Lung (tissue), 12 donors: ENCODE results near the gene NEAT1. TPM values are rescaled to one million over a fixed set of nuclear protein-coding genes. Genes with fewer than 3 reads are reported as not detected.

Experiments
- ATAC-seq: fragments of 200-7000 bp; cut with Tn5 transposase; one replicate; pipeline ENCODE4 v1.9.1; 2020; ENCODE audit warnings: moderate number of reproducible peaks; ENCODE audit not compliant: insufficient read depth, low FRiP score
- DNase-seq, 3 donors: peaks; one replicate each; pipeline ENCODE4 v3.0.0-alpha.2; 2013 to 2017
- H3K27ac ChIP-seq, 2 donors: one replicate each; pipeline ENCODE4 v1.5.1; 2013; ENCODE audit warnings: mild to moderate bottlenecking in 2 of 2, moderate library complexity in 2 of 2, control low read depth in 1 of 2, inconsistent platforms in 1 of 2, low read depth in 1 of 2, low read length in 1 of 2
- H3K27me3 ChIP-seq, 3 donors: one replicate each; pipeline ENCODE4 v1.5.1; 2013; ENCODE audit warnings: low read length in 2 of 3; ENCODE audit not compliant: control insufficient read depth in 3 of 3, insufficient read depth in 3 of 3
- H3K36me3 ChIP-seq, 4 donors: one replicate each; pipeline ENCODE4 v1.5.1; 2013; ENCODE audit warnings: low read length in 4 of 4, mild to moderate bottlenecking in 1 of 4, moderate library complexity in 1 of 4; ENCODE audit not compliant: control insufficient read depth in 4 of 4, insufficient read depth in 4 of 4
- H3K4me1 ChIP-seq, 5 donors: one replicate each; pipeline ENCODE4 v1.5.1; 2013; ENCODE audit warnings: low read length in 5 of 5, mild to moderate bottlenecking in 2 of 5, moderate library complexity in 1 of 5; ENCODE audit not compliant: control insufficient read depth in 5 of 5, insufficient read depth in 5 of 5
- H3K4me3 ChIP-seq: one replicate; pipeline ENCODE4 v1.5.1; 2013; ENCODE audit warnings: mild to moderate bottlenecking, control low read depth, moderate library complexity
- H3K9ac ChIP-seq, 2 donors: one replicate each; pipeline ENCODE4 v1.5.1; 2013; ENCODE audit warnings: low read length in 2 of 2, control low read depth in 1 of 2; ENCODE audit not compliant: insufficient read depth in 1 of 2
- H3K9me3 ChIP-seq, 4 donors: one replicate each; pipeline ENCODE4 v1.5.1; 2013; ENCODE audit warnings: low read length in 3 of 4, mild to moderate bottlenecking in 1 of 4, moderate library complexity in 1 of 4; ENCODE audit not compliant: control insufficient read depth in 4 of 4, insufficient read depth in 3 of 4
- CTCF ChIP-seq: IDR thresholded peaks from 2 replicates; pipeline ENCODE4 v1.5.1; 2012; ENCODE audit warnings: mild to moderate bottlenecking; ENCODE audit errors: control extremely low read depth, extremely low read depth
- WGBS, 2 donors: extraction: QIAGEN DNeasy Blood & Tissue Kit; methylation state at CpG; one replicate each; pipeline ENCODE4 v1.1.7; 2013; 5-methylcytosine and 5-hydroxymethylcytosine counted together
- polyA plus RNA-seq, 2 donors: library from polyadenylated mRNA; stranded (reverse); fragments of 200-250 nt; gene quantifications; one replicate each; pipeline ENCODE4 v1.2.1, GENCODE V29; 2013
- total RNA-seq, 2 donors: library from RNA; depleted of rRNA in 1 of 2; stranded (reverse); fragments of >200 nt in 1 of 2; gene quantifications; one replicate each; pipeline ENCODE4 v1.2.1, GENCODE V29; 2014 to 2021
- donor health status: control.
- donor health status: control.
- donor health status: Bipolar disorder and iron deficiency.
- donor health status: healthy.
- donor health status: DM: yes; HTN: yes; CAD: no.

The NEAT1 gene
- total and polyA plus RNA-seq, 4 donors: 481 to 1,176 (median 715) TPM

DNA sequence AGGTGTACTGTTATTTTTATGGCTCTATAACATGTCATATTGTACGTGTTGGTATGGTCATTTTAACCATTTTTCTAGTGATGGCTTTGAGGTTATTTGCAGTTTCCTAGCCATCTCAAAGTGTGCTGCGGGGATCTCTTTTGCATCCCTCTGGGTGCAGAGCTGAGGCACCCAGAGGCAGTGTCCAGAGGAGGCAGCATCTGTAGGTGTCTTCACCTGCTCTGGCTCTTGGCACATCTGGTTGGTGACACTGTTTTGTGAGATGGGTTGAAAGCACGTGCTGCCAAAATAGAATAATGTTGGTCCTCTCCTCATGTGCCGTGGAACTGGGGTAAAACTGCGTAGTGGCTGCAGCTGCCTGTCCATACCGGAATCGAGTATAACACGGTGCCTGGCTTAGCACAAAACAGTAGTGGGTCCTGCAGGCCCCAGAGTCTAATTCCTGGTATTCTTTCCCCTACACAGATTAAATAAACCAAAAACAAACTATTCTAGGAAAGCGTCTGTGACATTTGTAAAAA lies 12.9 kb downstream of the NEAT1 start:
- DNase-seq: no peak
- ATAC-seq: no peak
- WGBS, 2 donors: 84 to 90% methylated on average over 9 of the region's 9 CpGs
- Histone ChIP-seq H3K9ac (no peak overlapping the region), H3K36me3 (peaks cover 9 to 29% (median 15%) of the 10 kb centered on the region in 4 donors), H3K9me3 (no peaks in the 10 kb centered on the region), H3K27ac (peak overlapping the region; percentile 4 to 57), H3K27me3 (no peaks in the 10 kb centered on the region), H3K4me3 (no peak overlapping the region), H3K4me1 (peaks cover 0 to 11% (median 2%) of the 10 kb centered on the region in 5 donors)
- no peak for TF ChIP-seq CTCF

DNA sequence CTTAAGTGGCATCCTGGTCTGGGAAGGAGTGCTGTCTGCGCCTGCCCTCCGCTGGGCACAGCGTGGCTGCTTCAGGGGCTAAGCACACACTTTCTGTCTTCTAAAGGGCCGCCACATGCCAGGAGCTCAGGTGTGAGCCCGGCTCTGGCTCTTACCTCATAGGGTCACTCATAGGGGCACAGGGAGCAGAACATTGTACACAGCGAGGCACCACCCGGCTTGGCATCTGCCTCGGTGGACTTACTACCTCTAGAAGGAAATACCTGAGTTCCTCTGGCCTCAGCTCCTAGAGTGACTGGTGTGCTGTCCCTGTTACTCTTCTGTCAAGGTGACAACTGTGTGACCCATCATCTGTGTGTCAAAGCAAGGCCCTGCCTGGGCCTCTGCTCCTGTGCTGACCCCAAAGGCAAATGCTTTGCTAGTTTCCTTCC lies 13.4 kb downstream of the NEAT1 start:
- no peak for ATAC-seq
- Histone ChIP-seq H3K4me3 (no peak overlapping the region), H3K27me3 (no peaks in the 10 kb centered on the region), H3K27ac (peak overlapping the region; percentile 4 to 30), H3K9ac (no peak overlapping the region), H3K36me3 (peaks cover 9 to 29% (median 15%) of the 10 kb centered on the region in 4 donors), H3K9me3 (peaks cover 0 to under 1% (median 0%) of the 10 kb centered on the region in 4 donors), H3K4me1 (peaks cover 0 to 11% (median under 1%) of the 10 kb centered on the region in 5 donors)
- no peak for DNase-seq
- 81% methylated on average over 8 of the region's 8 CpGs for WGBS, 2 donors
- TF ChIP-seq CTCF: no peak

GRCh38 chr11:65436412-65437032 lies 13.9 kb downstream of the NEAT1 start:
- H3K4me1 ChIP-seq: peaks cover 0 to 11% (median 0%) of the 10 kb centered on the region in 5 donors

More at GRCh38 chr11:65436412-65437032, 13.9 kb downstream of the NEAT1 start:
- H3K4me3 ChIP-seq: no peak overlapping the region
- no peak for TF ChIP-seq CTCF
- peak overlapping the region; percentile 4 to 30 for H3K27ac ChIP-seq
- WGBS, 2 donors: 87 to 90% methylated on average over 5 of the region's 5 CpGs
- H3K36me3 ChIP-seq: peaks cover 9 to 29% (median 15%) of the 10 kb centered on the region in 4 donors
- no peak overlapping the region for H3K9ac ChIP-seq
- no peaks in the 10 kb centered on the region for H3K27me3 ChIP-seq
- no peak for ATAC-seq
- peaks cover 0 to 3% (median 0%) of the 10 kb centered on the region in 4 donors for H3K9me3 ChIP-seq
- DNase-seq: no peak
